NOMO-1 (cell line): Measurements from ENCODE around the gene VAMP5.
A peak's percentile ranks its signal among the peaks of the same experiment; 100 is the strongest.
"Not testable (repeated sequence)": the region's sequence is repeated elsewhere in the genome, so short reads cannot be mapped to it uniquely, and the experiment has no call there.

Source experiments
- DNase-seq, 2 experiments: peaks; one replicate each; lab custom pipeline; 2025; ENCODE audit not compliant: unreplicated experiment in 2 of 2; lab: John Stamatoyannopoulos, UW

The VAMP5 gene

DNA sequence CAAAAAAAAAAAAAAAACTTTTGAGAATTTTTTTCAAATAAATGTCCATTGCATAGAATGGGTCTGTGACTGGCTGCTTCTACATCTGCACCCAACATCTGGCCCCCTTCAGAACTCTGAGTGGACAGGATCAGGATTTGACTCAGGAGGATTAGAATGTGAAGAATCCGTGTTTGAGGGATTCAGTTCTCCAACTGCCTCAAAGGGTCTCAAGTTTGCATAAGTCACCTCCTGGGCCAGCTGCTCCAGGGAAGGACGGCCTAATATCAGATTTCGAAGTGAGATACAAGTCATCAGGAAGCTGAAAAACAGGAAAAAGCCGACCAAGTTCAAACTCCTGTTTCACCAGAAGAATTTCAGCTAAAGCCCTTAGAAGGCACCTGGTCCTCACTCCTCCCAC lies 34.4 kb upstream of the VAMP5 start:
- no peak for DNase-seq

DNA sequence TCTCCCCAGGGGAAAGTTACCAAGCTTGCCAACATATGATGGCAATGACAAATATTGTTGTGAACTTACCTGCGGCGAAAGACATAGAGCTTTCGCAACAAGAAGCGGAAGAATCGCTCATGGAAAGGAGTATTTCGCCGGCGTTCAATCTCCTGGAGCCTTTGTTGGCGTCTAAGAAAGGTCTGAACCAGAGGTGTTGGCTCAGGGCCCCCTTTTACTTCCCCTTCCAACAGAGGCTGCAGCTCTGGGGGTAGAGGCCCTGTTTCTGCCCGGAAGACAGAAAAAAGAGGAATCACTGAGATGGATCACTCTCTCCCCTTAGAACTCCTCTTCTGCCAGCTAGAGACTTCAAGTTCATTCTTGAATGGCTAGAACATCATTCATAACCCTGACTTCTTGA lies 33.7 kb upstream of the VAMP5 start:
- peak; percentile 77 to 82 for DNase-seq

DNA sequence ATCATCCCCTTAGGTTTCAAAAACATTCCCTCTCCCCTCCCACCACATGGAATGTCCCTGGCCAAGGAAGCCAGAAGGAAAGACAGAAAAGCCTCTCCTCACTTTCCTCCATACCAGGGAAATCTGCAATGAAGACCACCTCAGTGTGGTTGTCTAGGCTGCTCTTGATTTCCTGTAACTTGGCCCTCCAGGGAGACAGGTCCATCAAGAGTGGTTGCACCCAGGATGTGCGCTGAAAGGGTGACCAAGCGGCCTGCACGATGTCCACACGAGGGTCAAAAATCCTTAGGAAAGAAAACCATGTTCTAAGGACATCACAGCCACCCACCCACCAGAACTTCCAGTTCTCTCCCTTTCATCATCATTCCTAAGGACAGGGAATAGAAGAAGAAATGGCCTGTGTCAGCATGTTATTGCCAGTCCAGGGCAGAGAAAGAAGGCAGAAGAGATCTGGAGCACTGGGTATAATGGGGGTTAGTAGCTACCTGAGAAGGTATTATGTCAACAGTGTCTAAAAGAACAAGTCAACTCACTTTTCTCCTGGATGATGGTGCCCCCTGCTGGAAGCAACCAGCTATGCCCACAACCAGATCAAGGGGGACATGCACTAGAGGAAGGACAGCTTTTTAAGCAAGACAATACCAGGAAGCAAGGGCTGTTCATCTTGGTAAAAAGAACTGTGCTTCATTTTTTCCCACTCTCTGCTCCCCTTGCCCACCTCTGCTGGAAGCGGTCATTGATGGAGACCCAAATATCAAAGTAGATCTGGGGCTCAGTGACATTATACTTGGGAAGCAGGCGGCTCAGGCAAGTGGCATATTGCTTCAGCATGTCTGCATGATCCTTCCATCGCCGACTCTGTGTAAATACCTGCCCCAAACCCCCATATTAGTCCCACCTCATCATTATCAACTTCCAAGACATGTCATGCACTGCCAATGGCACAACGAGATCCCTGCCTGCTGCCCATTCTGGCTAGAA lies 32.2 kb upstream of the VAMP5 start:
- peak; percentile 48 to 72 for DNase-seq

GRCh38 chr2:85553184-85553583 lies 31.0 kb upstream of the VAMP5 start:
- no peak for DNase-seq

DNA sequence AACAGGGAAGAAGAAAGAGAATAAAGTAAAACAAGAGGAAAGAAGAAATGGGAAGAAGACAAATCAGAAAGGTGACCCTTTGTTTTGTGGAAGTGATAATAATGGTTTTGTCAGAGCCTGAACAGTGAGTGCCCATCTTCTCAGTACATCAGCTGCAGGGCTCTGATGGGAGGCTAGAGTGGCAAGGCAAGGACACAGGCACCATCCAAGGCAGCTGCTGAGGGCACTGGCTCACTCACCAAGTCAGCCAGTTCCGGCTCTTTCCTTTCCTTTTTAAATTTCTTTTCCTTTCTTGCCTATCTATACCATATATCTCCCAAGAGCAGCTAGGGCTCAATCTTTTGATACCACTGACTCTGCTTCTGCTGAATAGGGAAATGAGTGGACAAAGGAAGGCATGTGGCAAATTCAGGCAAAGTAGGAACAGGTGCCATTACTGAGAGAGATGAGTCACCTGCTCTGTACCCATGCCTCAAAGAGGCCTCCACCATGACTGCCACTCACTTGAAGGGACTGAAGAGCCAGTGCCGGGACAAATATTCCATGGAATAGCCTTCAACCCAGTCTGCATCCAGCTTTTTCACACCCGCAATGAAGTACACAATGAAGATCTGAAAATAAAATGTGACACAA lies 29.1 kb upstream of the VAMP5 start:
- DNase-seq: no peak

GRCh38 chr2:85557130-85557529 lies 27.1 kb upstream of the VAMP5 start:
- no peak for DNase-seq

DNA sequence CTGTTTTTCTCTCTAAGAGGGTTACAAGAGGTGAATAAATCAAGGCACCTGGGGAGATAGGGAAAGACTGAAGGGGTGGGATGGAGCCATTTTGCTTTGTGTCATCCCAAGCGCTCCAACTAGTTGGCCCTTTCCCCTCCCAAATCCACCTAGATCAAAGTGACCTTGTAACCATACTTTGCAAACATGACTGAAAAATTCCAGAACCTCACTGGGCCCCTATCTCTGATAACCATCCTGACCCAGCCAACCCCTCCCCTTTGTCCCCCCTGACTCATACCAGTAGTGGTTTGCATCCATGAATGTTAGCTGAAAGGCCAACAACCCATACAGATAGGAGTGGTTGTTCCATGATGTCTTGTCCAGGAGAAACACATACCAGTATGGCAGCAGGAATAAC lies 26.1 kb upstream of the VAMP5 start:
- no peak for DNase-seq

DNA sequence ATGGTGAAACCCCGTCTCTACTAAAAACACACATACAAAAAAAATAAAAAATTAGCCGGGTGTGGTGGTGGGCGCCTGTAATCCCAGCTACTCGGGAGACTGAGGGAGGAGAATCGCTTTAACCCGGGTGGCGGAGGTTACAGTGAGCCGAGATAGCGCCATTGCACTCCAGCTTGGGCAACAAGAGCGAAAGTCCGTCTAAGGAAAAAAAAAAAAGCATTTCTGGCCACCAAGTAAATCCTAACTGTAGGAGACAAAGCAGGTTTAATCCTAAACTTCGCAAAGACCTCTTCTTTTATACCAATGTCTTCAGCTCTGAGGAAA lies 23.9 kb upstream of the VAMP5 start:
- not testable (repeated sequence) for DNase-seq

- DNase-seq: no peak
These were observed 23.4 kb upstream of the VAMP5 start for GRCh38 chr2:85560812-85561279.

GRCh38 chr2:85561280-85562212 lies 22.7 kb upstream of the VAMP5 start, which contains the start of gene GGCX:
Gene GGCX, minus strand, starts transcription at chr2:85561493. Its CDS starts 65 bp downstream, at chr2:85561428.
- DNase-seq: peak; percentile 93 to 98

GRCh38 chr2:85564144-85564563 lies 20.1 kb upstream of the VAMP5 start:
- DNase-seq: peak; percentile 93

- no peak for DNase-seq
These were observed 18.0 kb upstream of the VAMP5 start for GRCh38 chr2:85566265-85566664.

DNA sequence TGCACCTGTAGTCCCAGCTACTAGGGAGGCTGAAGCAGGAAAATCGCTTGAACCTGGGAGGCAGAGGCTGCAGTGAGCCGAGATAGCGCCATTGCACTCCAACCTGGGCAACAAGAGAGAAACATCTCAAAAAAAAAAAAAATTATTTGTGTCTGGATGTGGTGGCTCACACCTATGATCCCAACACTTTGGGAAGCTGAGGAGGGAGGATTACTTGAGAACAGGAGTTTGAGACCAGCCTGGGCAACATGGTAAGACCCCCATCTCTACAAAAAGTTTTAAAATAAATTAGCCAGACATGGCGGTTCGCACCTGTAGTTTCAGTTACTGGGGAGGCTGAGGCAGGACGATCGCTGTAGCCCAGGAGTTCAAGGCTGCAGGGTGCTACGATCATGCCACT lies 8.5 kb upstream of the VAMP5 start:
- DNase-seq: no peak

GRCh38 chr2:85577063-85577385 lies 7.2 kb upstream of the VAMP5 start:
- no peak for DNase-seq

DNA sequence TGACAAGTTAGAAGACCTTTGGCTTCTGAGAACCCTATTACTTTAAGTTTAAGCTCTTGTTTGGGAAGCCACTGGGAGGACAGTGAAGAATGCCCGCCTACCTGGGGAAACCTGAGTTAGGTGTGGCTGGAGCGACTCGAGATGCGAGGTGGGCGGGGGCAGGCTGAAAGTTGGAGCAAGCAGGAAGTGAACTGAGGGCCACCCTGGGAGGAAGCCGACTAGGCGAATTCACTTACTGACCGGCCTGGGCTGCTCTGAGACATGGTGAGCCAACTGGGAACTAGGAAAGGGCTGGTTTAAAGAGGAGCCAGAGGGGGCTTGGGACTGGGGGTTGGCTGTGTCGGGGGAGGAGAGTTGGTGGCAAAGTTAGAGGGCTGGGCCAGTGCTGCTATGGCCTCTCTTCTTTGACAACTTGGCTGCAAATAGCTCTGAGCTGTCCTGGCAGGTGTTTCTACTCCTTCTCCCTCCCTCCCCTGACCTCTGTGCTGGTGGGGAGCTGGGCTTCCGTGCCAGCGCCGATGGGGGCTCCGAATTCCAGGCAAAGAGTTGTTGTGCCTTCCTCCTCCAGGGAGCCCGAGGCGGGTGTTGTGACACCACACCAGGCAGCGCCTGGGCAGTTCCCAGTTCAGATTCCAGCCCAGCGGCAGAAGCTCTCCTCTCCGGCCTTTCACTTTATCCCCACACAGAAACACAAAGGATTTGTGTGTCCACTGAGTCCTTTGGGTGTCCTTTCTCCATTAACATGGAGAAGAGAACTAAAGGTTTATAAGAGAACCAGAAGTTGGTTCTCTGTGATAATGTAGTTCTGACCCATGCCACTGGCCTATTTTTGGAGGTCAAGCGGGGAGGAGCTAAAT lies 6.6 kb upstream of the VAMP5 start, which contains the start of gene VAMP8:
TSS of gene VAMP8 (plus strand) at position 201 of the 857 bp plus-strand sequence. CDS start at position 262, 61 bp downstream.
- DNase-seq: peak; percentile 52 to 60

GRCh38 chr2:85578243-85579180 lies 5.7 kb upstream of the VAMP5 start:
- DNase-seq: peak; percentile 87 to 93

DNA sequence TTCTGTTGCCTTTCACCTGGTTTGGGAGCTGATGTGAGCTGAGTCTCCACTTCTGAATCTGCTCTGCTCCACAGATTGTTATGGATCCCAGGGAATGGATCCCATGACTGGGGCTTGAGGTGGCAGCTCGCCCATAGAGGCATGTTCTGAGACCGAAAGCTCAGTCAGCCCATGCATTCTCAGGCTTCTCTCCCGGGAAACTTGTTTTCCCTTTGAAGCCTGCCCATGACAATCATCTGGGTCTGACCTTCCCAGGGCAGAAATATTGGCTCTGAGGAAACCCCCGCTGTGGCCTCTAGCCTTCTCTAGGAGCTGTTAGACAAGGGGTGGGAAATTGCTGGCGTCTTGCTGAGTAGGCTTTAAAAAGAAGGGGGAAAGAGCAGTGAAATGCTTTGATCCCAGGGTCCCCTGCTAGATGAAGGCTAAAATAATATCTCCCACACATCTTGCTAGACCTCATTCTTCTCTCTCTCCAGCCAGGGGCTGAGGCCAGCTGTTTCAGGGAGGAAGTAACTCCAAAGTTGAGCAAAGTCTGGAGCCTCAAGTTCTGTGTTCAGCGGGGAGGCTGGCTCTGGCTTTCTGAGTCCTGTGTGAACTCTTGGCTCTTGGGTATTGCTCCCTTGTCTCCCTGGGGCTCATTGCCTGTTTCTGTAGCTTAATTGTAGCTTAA lies 4.8 kb upstream of the VAMP5 start:
- peak; percentile 53 to 58 for DNase-seq

- DNase-seq: no peak
These were observed 4.0 kb upstream of the VAMP5 start for GRCh38 chr2:85580206-85580605.
